Osteoblast (primary cell): Measurements from ENCODE around the gene CTDP1. TPM values are rescaled to one million over a fixed set of nuclear protein-coding genes. Genes with fewer than 3 reads are reported as not detected.

Source experiments
- DNase-seq: peaks from one replicate; pipeline ENCODE4 v3.0.0; 2011; ENCODE audit warnings: low spot score, mixed read lengths; ENCODE audit not compliant: insufficient read length; ENCODE audit errors: missing footprints
- H2AFZ ChIP-seq: 2 replicates; pipeline ENCODE4 v1.6.0; 2011; ENCODE audit warnings: mild to moderate bottlenecking, low read length
- H3K27ac ChIP-seq: 2 replicates; pipeline ENCODE4 v1.5.1; 2011; ENCODE audit warnings: mild to moderate bottlenecking, low read depth, low read length, moderate library complexity
- H3K27me3 ChIP-seq: 2 replicates; pipeline ENCODE4 v1.6.0; 2012; ENCODE audit warnings: mild to moderate bottlenecking, control low read depth, inconsistent platforms, low read length, moderate library complexity; ENCODE audit not compliant: insufficient read depth
- H3K36me3 ChIP-seq: 2 replicates; pipeline ENCODE4 v1.5.1; 2011; ENCODE audit warnings: mild to moderate bottlenecking, low read length, control low read depth, moderate library complexity; ENCODE audit not compliant: insufficient read depth
- H3K4me1 ChIP-seq: 2 replicates; pipeline ENCODE4 v1.5.1; 2011; ENCODE audit warnings: mild to moderate bottlenecking, low read length, control low read depth, moderate library complexity; ENCODE audit not compliant: insufficient read depth
- H3K4me2 ChIP-seq: 2 replicates; pipeline ENCODE4 v1.6.0; 2011; ENCODE audit warnings: mild to moderate bottlenecking, low read length; ENCODE audit not compliant: insufficient read depth
- H3K4me3 ChIP-seq: fragments of 200-600 bp; sonication (generic); 3 replicates; pipeline ENCODE4 v1.5.1; 2012; ENCODE audit warnings: mild to moderate bottlenecking, low read length, inconsistent platforms; ENCODE audit not compliant: insufficient read depth
- H3K79me2 ChIP-seq: 2 replicates; pipeline ENCODE4 v1.6.0; 2012; ENCODE audit warnings: mild to moderate bottlenecking, low read length, control low read depth, inconsistent platforms; ENCODE audit not compliant: insufficient read depth
- H3K9me3 ChIP-seq: 2 replicates; pipeline ENCODE4 v1.5.1; 2011; ENCODE audit warnings: low read depth, low read length, control low read depth
- H4K20me1 ChIP-seq: 2 replicates; pipeline ENCODE4 v1.6.0; 2012; ENCODE audit warnings: mild to moderate bottlenecking, low read length, control low read depth; ENCODE audit not compliant: insufficient read depth
- CTCF ChIP-seq: IDR thresholded peaks from 2 replicates; pipeline ENCODE4 v1.5.1; 2011; ENCODE audit warnings: mild to moderate bottlenecking, low read depth, low read length, moderate library complexity; ENCODE audit errors: extremely low read depth
- total RNA-seq: library from RNA; depleted of rRNA; stranded (reverse); fragments of >200 nt; gene quantifications from 2 replicates; pipeline ENCODE4 v1.2.3, GENCODE V29; 2012

CTDP1 gene
- total RNA-seq, 1 donor = 26.8 TPM

DNA sequence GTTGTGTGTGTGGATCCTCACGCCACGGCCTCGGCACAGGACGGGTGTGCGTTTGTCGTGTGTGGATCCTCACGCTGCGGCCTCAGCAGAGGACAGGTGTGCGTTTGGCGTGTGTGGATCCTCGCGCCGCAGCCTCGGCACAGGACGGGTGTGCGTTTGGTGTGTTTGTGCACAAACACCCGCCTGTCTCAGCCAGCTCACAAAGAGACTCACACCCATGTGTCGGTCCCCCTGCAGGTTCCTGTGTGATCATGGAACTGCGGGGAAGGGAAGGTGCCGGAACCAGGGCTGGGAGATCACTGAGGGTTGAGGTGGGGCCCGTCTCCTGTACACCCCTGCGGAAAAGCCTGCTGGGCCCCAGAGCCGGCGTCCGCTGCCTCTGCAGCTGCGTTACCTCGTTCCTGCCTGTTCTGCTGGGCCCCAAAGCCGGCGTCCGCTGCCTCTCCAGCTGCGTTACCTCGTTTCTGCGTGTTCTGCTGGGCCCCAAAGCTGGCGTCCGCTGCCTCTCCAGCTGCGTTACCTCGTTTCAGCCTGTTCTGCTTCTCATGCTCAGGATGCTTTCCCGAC is 53.6 kb downstream of the CTDP1 start:
- DNase-seq = no peak
- H3K27ac ChIP-seq = no peak overlapping the region
- no peaks in the 10 kb centered on the region for H3K4me1 ChIP-seq
- no peaks in the 10 kb centered on the region for H4K20me1 ChIP-seq
- no peak overlapping the region for H3K4me2 ChIP-seq
- peaks cover 11% of the 10 kb centered on the region for H3K9me3 ChIP-seq
- H3K79me2 ChIP-seq = no peaks in the 10 kb centered on the region
- TF ChIP-seq CTCF = no peak
- H3K4me3 ChIP-seq = no peak overlapping the region
- H3K27me3 ChIP-seq = no peaks in the 10 kb centered on the region
- H2AFZ ChIP-seq = no peak overlapping the region
- H3K36me3 ChIP-seq = peaks cover 32% of the 10 kb centered on the region

GRCh38 chr18:79733986-79734770 is 54.6 kb downstream of the CTDP1 start:
- Histone ChIP-seq H3K9me3 (peaks cover 11% of the 10 kb centered on the region), H3K36me3 (peaks cover 28% of the 10 kb centered on the region), H3K79me2 (no peaks in the 10 kb centered on the region), H3K4me2 (no peak overlapping the region), H3K4me3 (no peak overlapping the region), H3K27ac (no peak overlapping the region), H3K4me1 (no peaks in the 10 kb centered on the region), H4K20me1 (peaks cover 3% of the 10 kb centered on the region), H3K27me3 (no peaks in the 10 kb centered on the region), H2AFZ (no peak overlapping the region)
- no peak for TF ChIP-seq CTCF
- no peak for DNase-seq

DNA sequence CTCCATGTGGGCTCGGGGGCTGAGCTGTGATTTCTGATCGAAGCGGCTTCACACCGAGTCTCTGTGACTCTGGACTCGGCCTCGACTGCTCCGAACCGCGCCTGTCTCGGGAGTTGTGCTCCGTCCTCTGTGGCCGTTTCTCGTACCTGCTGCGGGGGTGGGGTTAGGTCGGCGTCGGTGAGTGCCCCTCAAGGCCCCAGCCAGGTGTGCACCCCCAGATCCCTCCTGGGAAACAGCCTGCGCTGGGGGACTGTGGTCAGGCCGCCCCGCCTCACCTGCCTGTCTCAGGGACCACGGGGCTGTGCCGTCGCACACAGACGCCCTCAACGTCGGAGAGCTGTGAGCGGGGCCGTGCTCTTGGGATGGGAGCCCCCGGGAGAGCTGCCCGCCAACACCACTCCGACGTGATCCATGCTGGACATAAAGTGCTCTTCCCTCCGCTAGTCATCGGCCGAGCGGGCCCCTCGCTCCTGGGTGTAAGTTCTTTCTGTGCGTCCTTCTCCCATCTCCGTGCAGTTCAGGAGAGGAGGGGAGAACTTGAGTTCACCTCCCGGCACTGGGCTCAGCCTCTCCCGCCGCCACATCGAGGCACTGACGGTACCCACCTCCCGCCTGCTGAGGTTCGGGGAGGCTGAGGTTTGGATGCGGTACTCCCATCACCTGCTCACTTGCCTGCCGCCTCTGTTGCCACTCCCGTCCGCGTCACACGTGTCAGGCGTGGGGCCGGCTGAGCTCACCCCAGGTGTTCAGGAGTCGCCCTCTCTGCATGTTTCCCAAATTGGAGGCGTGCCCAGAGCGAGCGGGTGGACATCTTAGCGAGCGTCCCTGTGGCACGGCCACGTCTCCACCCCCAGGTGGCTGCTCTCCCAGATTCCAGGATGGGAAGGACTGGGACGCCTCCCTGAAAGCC is 55.7 kb downstream of the CTDP1 start:
- Histone ChIP-seq H3K9me3 (peaks cover 11% of the 10 kb centered on the region), H3K4me1 (no peaks in the 10 kb centered on the region), H3K27ac (no peak overlapping the region), H3K79me2 (no peaks in the 10 kb centered on the region), H3K27me3 (no peaks in the 10 kb centered on the region), H3K4me2 (no peak overlapping the region), H2AFZ (no peak overlapping the region), H3K36me3 (peaks cover 28% of the 10 kb centered on the region), H3K4me3 (no peak overlapping the region), H4K20me1 (peaks cover 3% of the 10 kb centered on the region)
- TF ChIP-seq CTCF = no peak
- DNase-seq = no peak
